HFF-Myc (cell line): ENCODE data around the gene SCAF1.
A peak's percentile ranks its signal among the peaks of the same experiment; 100 is the strongest.

ENCODE experiments used
- DNase-seq: peaks from one replicate; pipeline ENCODE4 v3.0.0-alpha.2; 2011; ENCODE audit warnings: low read depth; ENCODE audit errors: extremely low read depth
- H3K4me3 ChIP-seq: replicated peaks from 2 replicates; pipeline ENCODE4 v1.5.1; 2011; ENCODE audit warnings: low read depth, mild to moderate bottlenecking, control low read depth, low read length
- CTCF ChIP-seq: IDR thresholded peaks from 2 replicates; pipeline ENCODE4 v1.5.1; 2012; ENCODE audit warnings: mild to moderate bottlenecking, low read depth, low read length, control low read depth; ENCODE audit errors: missing control alignments

Gene SCAF1

GRCh38 chr19:49639401-49640112 is 2.5 kb upstream of the SCAF1 start:
- TF ChIP-seq CTCF: no peak
- no peak for DNase-seq
- peak overlapping the region; percentile 48 for H3K4me3 ChIP-seq

GRCh38 chr19:49640113-49640898 is 1.7 kb upstream of the SCAF1 start, which contains the start of gene RRAS:
Gene RRAS, minus strand, starts transcription at chr19:49640143. Its CDS starts 45 bp downstream, at chr19:49640098.
- peak; percentile 99 for DNase-seq
- no peak for TF ChIP-seq CTCF
- peak within 1 kb of the TSS; percentile 99 for H3K4me3 ChIP-seq

GRCh38 chr19:49642492-49643035 is 555 bp downstream of the SCAF1 start:
- H3K4me3 ChIP-seq: peak overlapping the region; percentile 99
- no peak for TF ChIP-seq CTCF
- DNase-seq: no peak

- no peak for TF ChIP-seq CTCF
- DNase-seq: no peak
Observed at GRCh38 chr19:49643466-49643865, 1.5 kb downstream of the SCAF1 start.

GRCh38 chr19:49645592-49645991 is 3.6 kb downstream of the SCAF1 start:
- H3K4me3 ChIP-seq: no peak overlapping the region
- no peak for TF ChIP-seq CTCF
- no peak for DNase-seq

More at GRCh38 chr19:49643466-49643865, 1.5 kb downstream of the SCAF1 start:
- H3K4me3 ChIP-seq: peak overlapping the region; percentile 99

GRCh38 chr19:49645995-49646394 is 4.0 kb downstream of the SCAF1 start:
- H3K4me3 ChIP-seq: no peak overlapping the region
- no peak for DNase-seq
- no peak for TF ChIP-seq CTCF
